Left lung (tissue), 10 donors: ENCODE results near the gene GMDS. TPM values are rescaled to one million over a fixed set of nuclear protein-coding genes. Genes with fewer than 3 reads are reported as not detected.
"Not testable (repeated sequence)": the region's sequence is repeated elsewhere in the genome, so short reads cannot be mapped to it uniquely, and the experiment has no call there.

Experiments
- ATAC-seq: fragments of 200-7000 bp; cut with Tn5 transposase; one replicate; pipeline ENCODE4 v1.9.1; 2020; ENCODE audit warnings: moderate library complexity
- DNase-seq, 4 donors: peaks; one replicate each; pipeline ENCODE4 v3.0.0-alpha.2; 2013 to 2020
- H3K27ac ChIP-seq, 2 donors: fragments of 200-600 bp; sonication (generic) in 1 of 2; one replicate each; pipeline versions ENCODE4 v1.5.0 to v1.8.0; 2020 to 2021
- H3K27me3 ChIP-seq, 2 donors: fragments of 200-600 bp; sonication (generic) in 1 of 2; one replicate each; pipeline versions ENCODE4 v1.5.0 to v1.8.0; 2020 to 2021
- H3K36me3 ChIP-seq, 2 donors: fragments of 200-600 bp; sonication (generic) in 1 of 2; one replicate each; pipeline versions ENCODE4 v1.5.0 to v1.8.0; 2020 to 2021
- H3K4me1 ChIP-seq, 2 donors: fragments of 200-600 bp; one replicate each; pipeline ENCODE4 v1.8.0; 2021
- H3K4me3 ChIP-seq, 2 donors: fragments of 200-600 bp; sonication (generic) in 1 of 2; one replicate each; pipeline versions ENCODE4 v1.5.0 to v1.8.0; 2020 to 2021; ENCODE audit warnings: mild to moderate bottlenecking in 1 of 2
- H3K9me3 ChIP-seq, 2 donors: fragments of 200-600 bp; sonication (generic) in 1 of 2; one replicate each; pipeline versions ENCODE4 v1.5.0 to v1.8.0; 2020 to 2021
- CTCF ChIP-seq, 2 donors: fragments of 200-600 bp; sonication (generic) in 1 of 2; IDR thresholded peaks; one replicate each; pipeline versions ENCODE4 v1.5.0 to v1.8.0; 2021; ENCODE audit warnings: antibody characterized with exemption in 2 of 2
- intact Hi-C, 2 donors: fragments of 100-400 bp; cut with DNase I; formaldehyde crosslinking; loops; one replicate each; pipeline versions ENCODE4 v1.11.2 to v1.14.2; 2022
- polyA plus RNA-seq, 6 donors: library from polyadenylated mRNA; unstranded; fragments of 120-200 nt; gene quantifications; one replicate each; pipeline ENCODE4 v1.2.1, GENCODE V29; 2013; ENCODE audit not compliant: insufficient read length in 6 of 6
- total RNA-seq, 2 donors: library from RNA; stranded (reverse); fragmentation: NEBNext Ultra II Directional; extraction: Animal tissue kit (Norgen Biotek cat#: 25700); gene quantifications; one replicate each; pipeline ENCODE4 v1.2.1, GENCODE V29; 2021
- donor health status: DM: no; HTN: yes; CAD: no.
- donor health status: DM: no; HTN: no; CAD: no.

GMDS gene
- total and polyA plus RNA-seq, 8 donors: 16.5 to 25.4 (median 21.2) TPM

GRCh38 chr6:1670711-1671462 is 574.5 kb downstream of the GMDS start:
- H3K27me3 ChIP-seq: no peaks in the 10 kb centered on the region

DNA sequence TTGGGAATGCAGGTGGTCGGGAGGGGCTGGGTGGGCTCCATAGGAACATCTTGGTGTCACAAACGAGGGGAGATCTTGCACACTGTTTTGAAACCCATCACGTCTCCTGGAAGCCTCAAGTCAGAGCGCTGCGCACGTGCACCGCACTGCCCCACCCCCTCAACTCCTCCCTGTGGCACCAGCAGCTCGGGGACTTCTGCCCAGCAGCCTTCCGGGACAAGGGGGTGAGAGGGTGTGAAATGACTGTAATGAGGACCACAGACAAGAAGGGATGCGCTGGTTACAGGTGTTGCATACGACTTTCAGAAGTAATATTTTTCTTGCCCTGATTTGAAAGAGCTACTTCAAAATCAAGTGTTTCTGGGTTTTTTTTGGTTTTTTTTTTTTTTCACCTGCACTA is 575.4 kb downstream of the GMDS start:
- no peak for ATAC-seq
- intact Hi-C loops: no loop called here
- Histone ChIP-seq H3K36me3 (no peaks in the 10 kb centered on the region), H3K4me3 (no peak overlapping the region), H3K27me3 (no peaks in the 10 kb centered on the region), H3K4me1 (peaks cover 0 to 6% of the 10 kb centered on the region in 2 donors), H3K9me3 (no peaks in the 10 kb centered on the region), H3K27ac (no peak overlapping the region)
- DNase-seq: no peak
- TF ChIP-seq CTCF (IDR thresholded peaks at IDR 0.05): no peak

More at GRCh38 chr6:1670711-1671462, 574.5 kb downstream of the GMDS start:
- Histone ChIP-seq H3K4me1 (peaks cover 0 to 6% of the 10 kb centered on the region in 2 donors), H3K27ac (no peak overlapping the region), H3K36me3 (no peaks in the 10 kb centered on the region), H3K4me3 (no peak overlapping the region), H3K9me3 (no peaks in the 10 kb centered on the region)
- no peak for TF ChIP-seq CTCF (IDR thresholded peaks at IDR 0.05)
- no peak for DNase-seq
- intact Hi-C loops: no loop called here
- no peak for ATAC-seq

DNA sequence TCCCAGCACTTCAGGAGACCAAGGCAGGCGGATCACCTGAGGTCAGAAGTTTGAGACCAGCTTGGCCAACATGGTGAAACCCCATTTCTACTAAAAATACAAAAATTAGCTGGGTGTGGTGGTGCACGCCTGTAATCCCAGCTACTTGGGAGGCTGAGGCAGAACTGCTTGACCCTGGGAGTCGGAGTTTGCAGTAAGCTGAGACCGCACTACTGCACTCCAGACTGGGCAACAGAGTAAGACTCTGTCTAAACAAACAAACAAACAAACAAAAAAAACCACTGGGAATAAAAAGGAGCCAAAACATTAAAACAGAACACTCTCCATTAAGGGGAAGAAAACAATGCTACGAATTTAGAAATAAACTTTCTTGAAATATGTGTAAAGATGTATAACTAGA is 576.9 kb downstream of the GMDS start:
- H3K9me3 ChIP-seq, H3K27ac ChIP-seq, H3K4me3 ChIP-seq, ATAC-seq, H3K27me3 ChIP-seq, H3K36me3 ChIP-seq, DNase-seq, intact Hi-C loops, H3K4me1 ChIP-seq: not testable (repeated sequence)

DNA sequence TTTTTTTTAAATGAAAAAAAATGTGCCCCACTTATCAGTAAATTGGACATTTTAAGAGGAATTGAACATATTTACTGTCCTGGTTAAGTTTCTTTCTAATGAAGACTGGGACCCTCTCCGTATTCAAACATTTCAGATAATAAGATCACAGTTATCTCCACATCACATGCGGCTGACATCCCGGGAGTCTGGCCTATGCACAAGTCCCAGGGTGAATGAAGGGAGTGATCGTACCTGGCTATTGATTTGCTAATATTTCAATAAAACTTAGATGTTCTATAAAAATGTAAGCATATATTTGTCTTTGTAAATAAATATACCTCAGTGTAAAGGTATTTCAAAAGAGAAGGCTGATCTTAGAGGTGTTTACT is 577.6 kb downstream of the GMDS start:
- DNase-seq: no peak
- Histone ChIP-seq H3K4me3 (no peak overlapping the region), H3K9me3 (no peaks in the 10 kb centered on the region), H3K27me3 (no peaks in the 10 kb centered on the region), H3K4me1 (peaks cover 0 to under 1% of the 10 kb centered on the region in 2 donors), H3K27ac (no peak overlapping the region), H3K36me3 (no peaks in the 10 kb centered on the region)
- no peak for TF ChIP-seq CTCF (IDR thresholded peaks at IDR 0.05)
- no peak for ATAC-seq
- intact Hi-C loops: no loop called here

DNA sequence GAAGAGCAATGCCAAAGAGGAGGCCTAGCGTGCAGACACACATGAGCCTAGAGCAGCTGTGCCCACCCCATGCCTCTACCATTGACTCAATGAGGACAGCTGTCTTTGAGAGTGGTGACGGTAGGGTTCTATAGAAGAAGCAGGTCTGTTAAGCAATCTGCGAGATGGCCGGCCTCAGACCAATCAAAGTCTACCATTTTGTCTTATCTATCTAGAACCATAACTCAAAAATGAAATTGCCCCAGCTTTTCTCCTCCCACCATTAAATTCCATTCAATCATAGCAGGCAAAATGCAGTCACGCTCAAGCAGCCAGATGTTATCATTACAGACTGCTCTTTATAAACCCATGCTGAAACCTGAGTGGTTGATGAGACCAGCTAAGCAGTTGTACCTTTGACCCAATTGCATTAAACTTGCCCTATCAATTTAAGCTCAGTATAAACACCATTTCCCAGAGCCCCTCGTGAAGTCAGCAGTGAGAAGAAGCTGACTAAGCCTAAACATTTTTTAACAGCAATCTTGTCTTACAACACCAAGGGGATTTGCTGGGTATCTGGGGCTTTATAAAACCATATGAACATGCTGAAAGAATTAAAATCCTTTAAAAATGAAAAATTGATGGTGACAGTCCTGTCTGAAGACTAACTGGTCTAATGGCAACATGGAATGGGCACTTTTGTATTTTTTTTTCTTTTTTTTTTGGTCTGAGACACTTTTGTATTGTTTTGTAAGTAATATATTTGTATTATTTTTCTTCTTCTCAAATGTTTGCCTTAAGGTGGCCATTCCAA is 578.2 kb downstream of the GMDS start:
- Histone ChIP-seq H3K4me1 (no peaks in the 10 kb centered on the region), H3K27ac (no peak overlapping the region), H3K9me3 (no peaks in the 10 kb centered on the region), H3K4me3 (no peak overlapping the region), H3K27me3 (no peaks in the 10 kb centered on the region), H3K36me3 (no peaks in the 10 kb centered on the region)
- DNase-seq: no peak
- TF ChIP-seq CTCF (IDR thresholded peaks at IDR 0.05): no peak
- intact Hi-C loops: no loop called here
- ATAC-seq: no peak
